ENCODE measurements around the gene NTHL1.
"Not testable (repeated sequence)": the region's sequence is repeated elsewhere in the genome, so short reads cannot be mapped to it uniquely, and the experiment has no call there.

Gene NTHL1

DNA sequence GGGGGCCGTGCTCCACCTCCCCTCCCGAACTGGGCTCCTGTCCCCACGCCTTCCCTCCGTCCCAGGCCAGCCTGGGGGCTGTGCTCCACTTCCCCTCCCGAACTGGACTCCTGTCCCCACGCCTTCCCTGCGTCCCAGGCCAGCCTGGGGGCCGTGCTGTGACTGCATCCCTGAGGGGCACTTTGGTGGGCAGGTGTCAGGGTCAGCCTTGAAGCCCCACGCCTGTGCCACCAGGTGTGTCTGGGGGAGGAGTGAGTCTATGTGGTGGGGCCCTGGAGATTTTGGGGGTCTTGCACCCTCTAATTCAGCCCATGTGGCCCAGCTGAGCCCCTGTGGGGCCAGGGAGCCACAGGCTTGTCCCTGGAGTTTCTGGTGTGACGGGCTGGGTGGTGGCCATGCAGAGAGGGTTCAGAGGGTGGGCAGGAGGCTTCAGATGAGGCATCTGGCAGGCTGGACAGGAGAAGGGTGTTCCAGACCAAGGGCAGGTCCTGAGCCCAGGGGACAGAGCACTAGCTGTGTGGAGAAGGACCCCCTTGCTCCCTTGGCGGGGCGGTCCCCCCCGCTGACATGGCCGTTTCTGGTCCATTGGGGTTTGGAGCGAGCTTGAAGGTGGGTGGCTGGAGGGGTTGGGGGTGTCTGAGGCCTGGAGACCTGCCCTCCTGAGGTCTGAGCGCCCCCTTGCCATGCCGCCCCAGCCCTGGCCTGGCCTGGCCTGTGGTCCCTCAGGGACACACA is 12.8 kb downstream of the NTHL1 start:
- TF ChIP-seq, protein P1, sequence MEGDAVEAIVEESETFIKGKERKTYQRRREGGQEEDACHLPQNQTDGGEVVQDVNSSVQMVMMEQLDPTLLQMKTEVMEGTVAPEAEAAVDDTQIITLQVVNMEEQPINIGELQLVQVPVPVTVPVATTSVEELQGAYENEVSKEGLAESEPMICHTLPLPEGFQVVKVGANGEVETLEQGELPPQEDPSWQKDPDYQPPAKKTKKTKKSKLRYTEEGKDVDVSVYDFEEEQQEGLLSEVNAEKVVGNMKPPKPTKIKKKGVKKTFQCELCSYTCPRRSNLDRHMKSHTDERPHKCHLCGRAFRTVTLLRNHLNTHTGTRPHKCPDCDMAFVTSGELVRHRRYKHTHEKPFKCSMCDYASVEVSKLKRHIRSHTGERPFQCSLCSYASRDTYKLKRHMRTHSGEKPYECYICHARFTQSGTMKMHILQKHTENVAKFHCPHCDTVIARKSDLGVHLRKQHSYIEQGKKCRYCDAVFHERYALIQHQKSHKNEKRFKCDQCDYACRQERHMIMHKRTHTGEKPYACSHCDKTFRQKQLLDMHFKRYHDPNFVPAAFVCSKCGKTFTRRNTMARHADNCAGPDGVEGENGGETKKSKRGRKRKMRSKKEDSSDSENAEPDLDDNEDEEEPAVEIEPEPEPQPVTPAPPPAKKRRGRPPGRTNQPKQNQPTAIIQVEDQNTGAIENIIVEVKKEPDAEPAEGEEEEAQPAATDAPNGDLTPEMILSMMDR (conservative IDR thresholded peaks at IDR 0.05): no peak
- no peak for TF ChIP-seq ZFX (IDR thresholded peaks at IDR 0.05)
- no peak overlapping the region for H3K27ac ChIP-seq

- not testable (repeated sequence) for H3K27ac ChIP-seq
Measured at GRCh38 chr16:2033909-2034695, 13.5 kb downstream of the NTHL1 start.

DNA sequence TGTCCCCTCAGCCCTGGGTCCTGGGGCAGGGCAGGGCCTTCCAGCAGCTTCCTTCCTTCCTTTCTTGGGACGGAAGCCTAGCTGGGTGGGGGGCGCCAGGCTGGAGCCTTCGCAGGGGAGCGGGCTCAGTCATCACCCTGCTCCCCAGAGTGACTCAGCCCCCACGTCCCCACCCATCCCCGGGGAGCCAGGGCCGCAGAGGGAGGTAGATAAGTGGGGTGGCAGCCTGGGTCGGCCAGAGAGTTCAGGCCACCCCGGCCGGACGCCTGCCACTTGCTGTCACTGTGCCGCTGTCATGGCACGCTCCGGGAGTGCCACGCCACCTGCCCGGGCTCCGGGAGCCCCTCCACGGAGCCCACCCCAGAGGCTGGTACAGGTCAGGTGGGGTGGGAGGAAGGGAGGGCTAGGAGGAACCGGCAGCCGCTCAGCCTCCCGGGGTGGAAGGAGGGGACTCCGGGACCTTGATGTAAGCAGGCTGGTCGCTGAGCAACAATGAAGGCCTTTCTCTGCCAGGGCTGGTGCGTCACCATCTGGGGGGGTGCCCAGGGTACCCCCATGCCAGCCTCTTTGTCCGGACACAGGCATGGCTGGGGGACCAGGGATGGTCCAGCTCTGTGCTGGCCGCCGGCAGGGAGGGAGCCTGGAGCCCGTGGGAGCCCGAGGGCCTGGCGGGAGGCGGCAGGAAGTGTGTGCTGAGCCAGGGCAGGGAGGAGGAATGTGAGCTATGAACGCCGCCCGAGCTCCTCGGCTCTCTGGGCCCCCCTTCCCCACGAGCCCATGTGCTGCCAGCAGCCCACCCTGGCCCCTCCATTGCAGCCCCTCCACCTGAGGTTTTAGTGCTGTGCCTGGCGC is 14.4 kb downstream of the NTHL1 start:
- no peak for TF ChIP-seq ZFX (IDR thresholded peaks at IDR 0.05)
- TF ChIP-seq, protein P1 (conservative IDR thresholded peaks at IDR 0.05): no peak
- H3K27ac ChIP-seq: no peak overlapping the region

GRCh38 chr16:2032285-2033056 is 15.2 kb downstream of the NTHL1 start:
- no peak overlapping the region for H3K27ac ChIP-seq

GRCh38 chr16:2031081-2031577 is 16.5 kb downstream of the NTHL1 start:
- H3K27ac ChIP-seq: no peak overlapping the region
- TF ChIP-seq, protein P1 (conservative IDR thresholded peaks at IDR 0.05): no peak
- TF ChIP-seq ZFX (IDR thresholded peaks at IDR 0.05): no peak

More at GRCh38 chr16:2032285-2033056, 15.2 kb downstream of the NTHL1 start:
- TF ChIP-seq ZFX (IDR thresholded peaks at IDR 0.05): no peak
- TF ChIP-seq, protein P1 (conservative IDR thresholded peaks at IDR 0.05): no peak

- TF ChIP-seq ZFX (IDR thresholded peaks at IDR 0.05): no peak
- TF ChIP-seq, protein P1 (conservative IDR thresholded peaks at IDR 0.05): no peak
- no peak overlapping the region for H3K27ac ChIP-seq
Measured at GRCh38 chr16:2030036-2030435, 17.6 kb downstream of the NTHL1 start.

DNA sequence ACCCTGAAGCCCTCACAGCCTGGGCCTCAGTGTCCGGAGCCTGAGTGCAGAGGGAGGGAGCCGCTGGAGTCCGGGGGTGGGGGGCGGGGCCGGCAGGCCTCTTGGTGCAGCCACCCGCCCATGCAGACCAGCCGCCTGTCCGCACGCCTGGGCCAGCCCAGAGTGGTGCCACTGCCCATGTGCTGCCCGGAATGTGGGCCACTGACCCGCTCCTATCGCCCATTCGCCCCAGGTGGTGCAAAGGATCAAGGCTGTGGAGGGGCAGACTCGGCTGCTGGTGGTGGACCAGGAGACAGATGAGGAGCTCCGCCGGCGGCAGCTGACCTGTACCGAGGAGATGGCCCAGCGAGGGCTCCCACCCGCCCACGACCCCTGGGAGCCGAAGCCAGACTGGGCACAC is 18.3 kb downstream of the NTHL1 start:
- H3K27ac ChIP-seq: no peak overlapping the region; the same call in 1 of the 2 replicates
- TF ChIP-seq, protein P1 (conservative IDR thresholded peaks at IDR 0.05): no peak
- TF ChIP-seq ZFX (IDR thresholded peaks at IDR 0.05): no peak
